Measurements from ENCODE around the gene KCNMA1.

The KCNMA1 gene

GRCh38 chr10:77026148-77026547 lies 611.5 kb downstream of the KCNMA1 start:
- Histone ChIP-seq H3K4me3 (ENCODE audit: low read length) (no peak overlapping the region), H3K4me1 (ENCODE audit: insufficient read depth, low read length) (no peaks in the 10 kb centered on the region), H3K27me3 (ENCODE audit: insufficient read depth, low read length) (no peaks in the 10 kb centered on the region), H3K9me3 (ENCODE audit: low read length) (no peaks in the 10 kb centered on the region), H3K36me3 (ENCODE audit: insufficient read depth, low read length) (no peaks in the 10 kb centered on the region), H2AFZ (ENCODE audit: low read depth, low read length) (no peak overlapping the region)

- H3K36me3 ChIP-seq (ENCODE audit: insufficient read depth, low read length) = no peaks in the 10 kb centered on the region
- H2AFZ ChIP-seq (ENCODE audit: low read depth, low read length) = no peak overlapping the region
- H3K4me3 ChIP-seq (ENCODE audit: low read length) = no peak overlapping the region
- H3K9me3 ChIP-seq (ENCODE audit: low read length) = no peaks in the 10 kb centered on the region
- H3K27me3 ChIP-seq (ENCODE audit: insufficient read depth, low read length) = no peaks in the 10 kb centered on the region
- no peaks in the 10 kb centered on the region for H3K4me1 ChIP-seq (ENCODE audit: insufficient read depth, low read length)
Measured at GRCh38 chr10:77024461-77024860, 613.1 kb downstream of the KCNMA1 start.

GRCh38 chr10:77023396-77023795 lies 614.2 kb downstream of the KCNMA1 start:
- H3K4me1 ChIP-seq (ENCODE audit: insufficient read depth, low read length) = no peaks in the 10 kb centered on the region
- no peaks in the 10 kb centered on the region for H3K36me3 ChIP-seq (ENCODE audit: insufficient read depth, low read length)
- no peak overlapping the region for H3K4me3 ChIP-seq (ENCODE audit: low read length)
- H3K9me3 ChIP-seq (ENCODE audit: low read length) = no peaks in the 10 kb centered on the region
- no peak overlapping the region for H2AFZ ChIP-seq (ENCODE audit: low read depth, low read length)
- no peaks in the 10 kb centered on the region for H3K27me3 ChIP-seq (ENCODE audit: insufficient read depth, low read length)

- H3K4me3 ChIP-seq (ENCODE audit: low read length) = no peak overlapping the region
- no peak overlapping the region for H2AFZ ChIP-seq (ENCODE audit: low read depth, low read length)
- no peaks in the 10 kb centered on the region for H3K9me3 ChIP-seq (ENCODE audit: low read length)
- H3K36me3 ChIP-seq (ENCODE audit: insufficient read depth, low read length) = no peaks in the 10 kb centered on the region
- H3K27me3 ChIP-seq (ENCODE audit: insufficient read depth, low read length) = no peaks in the 10 kb centered on the region
- no peaks in the 10 kb centered on the region for H3K4me1 ChIP-seq (ENCODE audit: insufficient read depth, low read length)
Measured at GRCh38 chr10:77022671-77023070, 614.9 kb downstream of the KCNMA1 start.

- Histone ChIP-seq H3K36me3 (ENCODE audit: insufficient read depth, low read length) (no peaks in the 10 kb centered on the region), H3K9me3 (ENCODE audit: low read length) (no peaks in the 10 kb centered on the region), H3K4me3 (ENCODE audit: low read length) (no peak overlapping the region), H3K4me1 (ENCODE audit: insufficient read depth, low read length) (no peaks in the 10 kb centered on the region), H3K27me3 (ENCODE audit: insufficient read depth, low read length) (no peaks in the 10 kb centered on the region), H2AFZ (ENCODE audit: low read depth, low read length) (no peak overlapping the region)
Measured at GRCh38 chr10:77021966-77022490, 615.6 kb downstream of the KCNMA1 start.

- no peak overlapping the region for H3K4me3 ChIP-seq (ENCODE audit: low read length)
- no peaks in the 10 kb centered on the region for H3K4me1 ChIP-seq (ENCODE audit: insufficient read depth, low read length)
- H2AFZ ChIP-seq (ENCODE audit: low read depth, low read length) = no peak overlapping the region
- no peaks in the 10 kb centered on the region for H3K36me3 ChIP-seq (ENCODE audit: insufficient read depth, low read length)
- H3K27me3 ChIP-seq (ENCODE audit: insufficient read depth, low read length) = no peaks in the 10 kb centered on the region
- no peaks in the 10 kb centered on the region for H3K9me3 ChIP-seq (ENCODE audit: low read length)
Measured at GRCh38 chr10:77020426-77021040, 617.1 kb downstream of the KCNMA1 start.

- no peaks in the 10 kb centered on the region for H3K36me3 ChIP-seq (ENCODE audit: insufficient read depth, low read length)
- no peaks in the 10 kb centered on the region for H3K9me3 ChIP-seq (ENCODE audit: low read length)
- H2AFZ ChIP-seq (ENCODE audit: low read depth, low read length) = no peak overlapping the region
- no peaks in the 10 kb centered on the region for H3K27me3 ChIP-seq (ENCODE audit: insufficient read depth, low read length)
- no peaks in the 10 kb centered on the region for H3K4me1 ChIP-seq (ENCODE audit: insufficient read depth, low read length)
- no peak overlapping the region for H3K4me3 ChIP-seq (ENCODE audit: low read length)
Measured at GRCh38 chr10:77016855-77017254, 620.8 kb downstream of the KCNMA1 start.

- no peak overlapping the region for H2AFZ ChIP-seq (ENCODE audit: low read depth, low read length)
- H3K4me3 ChIP-seq (ENCODE audit: low read length) = no peak overlapping the region
- H3K36me3 ChIP-seq (ENCODE audit: insufficient read depth, low read length) = no peaks in the 10 kb centered on the region
- H3K9me3 ChIP-seq (ENCODE audit: low read length) = no peaks in the 10 kb centered on the region
- H3K27me3 ChIP-seq (ENCODE audit: insufficient read depth, low read length) = no peaks in the 10 kb centered on the region
- H3K4me1 ChIP-seq (ENCODE audit: insufficient read depth, low read length) = no peaks in the 10 kb centered on the region
Measured at GRCh38 chr10:77016278-77016815, 621.3 kb downstream of the KCNMA1 start.

GRCh38 chr10:77015360-77015759 lies 622.2 kb downstream of the KCNMA1 start:
- Histone ChIP-seq H3K4me1 (ENCODE audit: insufficient read depth, low read length) (no peaks in the 10 kb centered on the region), H3K9me3 (ENCODE audit: low read length) (no peaks in the 10 kb centered on the region), H2AFZ (ENCODE audit: low read depth, low read length) (no peak overlapping the region), H3K4me3 (ENCODE audit: low read length) (no peak overlapping the region), H3K36me3 (ENCODE audit: insufficient read depth, low read length) (no peaks in the 10 kb centered on the region), H3K27me3 (ENCODE audit: insufficient read depth, low read length) (no peaks in the 10 kb centered on the region)

DNA sequence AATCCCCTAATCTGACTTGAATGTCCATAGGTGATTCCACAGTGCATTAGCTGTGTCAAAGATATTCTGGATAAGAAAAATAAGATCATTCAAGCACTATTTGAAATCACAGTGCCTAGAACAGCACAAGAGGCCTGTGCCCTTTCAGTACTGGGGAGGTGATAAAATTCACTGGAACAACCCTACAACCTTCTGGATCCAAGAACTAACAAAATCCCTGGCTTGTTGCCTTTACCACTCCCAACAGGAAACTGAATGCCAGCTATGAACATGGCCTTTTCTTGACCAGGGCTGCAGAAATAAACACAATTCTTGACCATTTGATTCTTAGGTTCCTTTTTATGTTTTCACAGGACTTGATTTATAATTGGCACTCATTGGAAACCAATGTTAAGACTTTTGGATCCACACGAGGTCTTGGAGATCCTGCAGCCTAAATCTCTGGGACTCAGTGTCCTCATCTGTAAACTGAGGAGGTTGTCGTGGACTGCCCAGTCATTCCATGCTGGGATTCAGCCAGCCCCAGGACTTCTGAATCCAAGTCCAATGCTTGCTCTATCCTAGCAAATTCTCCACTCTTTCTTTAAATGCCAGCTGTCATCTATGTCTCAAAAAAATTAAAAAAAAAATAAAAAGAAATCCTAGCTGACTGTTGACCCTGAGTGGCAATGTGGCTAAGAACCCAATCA lies 624.7 kb downstream of the KCNMA1 start:
- H3K4me3 ChIP-seq (ENCODE audit: low read length) = no peak overlapping the region
- no peaks in the 10 kb centered on the region for H3K9me3 ChIP-seq (ENCODE audit: low read length)
- H3K27me3 ChIP-seq (ENCODE audit: insufficient read depth, low read length) = no peaks in the 10 kb centered on the region
- H2AFZ ChIP-seq (ENCODE audit: low read depth, low read length) = no peak overlapping the region
- no peaks in the 10 kb centered on the region for H3K36me3 ChIP-seq (ENCODE audit: insufficient read depth, low read length)
- H3K4me1 ChIP-seq (ENCODE audit: insufficient read depth, low read length) = no peaks in the 10 kb centered on the region

DNA sequence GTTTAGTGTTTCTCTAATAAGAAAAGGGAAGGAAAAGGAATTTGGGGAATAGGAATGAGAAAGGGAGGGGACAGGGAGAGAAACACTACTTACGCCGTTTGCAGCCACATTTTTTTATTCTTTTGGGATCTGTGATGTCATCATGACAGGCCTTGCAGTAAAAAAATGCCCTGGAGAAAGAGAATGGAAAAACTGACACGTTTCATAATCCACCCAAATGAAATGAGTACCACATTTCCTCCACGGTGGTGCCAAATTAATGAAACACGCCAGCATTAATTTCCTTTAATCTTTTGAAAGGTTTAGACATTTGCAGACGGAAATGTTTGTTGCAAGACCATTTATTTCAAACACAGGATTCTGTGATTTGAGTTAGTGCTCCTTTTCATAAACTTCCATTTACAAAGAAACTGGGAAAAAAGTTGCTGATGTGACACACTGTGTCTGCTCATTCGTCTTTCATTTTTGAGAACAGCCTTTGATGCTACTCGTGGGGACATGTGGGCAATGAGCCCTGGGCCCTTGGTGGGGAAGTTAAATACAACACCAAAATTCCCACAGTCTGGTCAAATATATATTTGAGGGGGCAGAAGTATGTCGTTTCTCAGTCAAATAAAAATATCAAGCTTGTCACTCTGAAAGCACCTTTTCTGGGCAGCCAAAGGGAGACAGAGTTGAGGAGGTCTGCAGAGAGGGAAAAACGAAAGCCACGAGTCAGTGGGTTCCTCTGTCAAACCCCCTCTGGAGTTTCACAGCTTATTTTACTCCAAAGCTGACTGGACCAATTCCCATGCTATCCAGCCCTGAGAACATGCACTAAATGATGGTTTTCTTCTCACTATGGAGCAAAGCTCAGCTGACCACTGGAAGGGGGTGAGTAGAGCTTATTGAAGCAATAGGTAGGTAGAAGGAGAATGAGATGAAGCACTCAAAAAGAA lies 625.5 kb downstream of the KCNMA1 start:
- Histone ChIP-seq H3K4me3 (ENCODE audit: low read length) (no peak overlapping the region), H3K36me3 (ENCODE audit: insufficient read depth, low read length) (no peaks in the 10 kb centered on the region), H3K27me3 (ENCODE audit: insufficient read depth, low read length) (no peaks in the 10 kb centered on the region), H2AFZ (ENCODE audit: low read depth, low read length) (no peak overlapping the region), H3K4me1 (ENCODE audit: insufficient read depth, low read length) (no peaks in the 10 kb centered on the region), H3K9me3 (ENCODE audit: low read length) (no peaks in the 10 kb centered on the region)

GRCh38 chr10:77010430-77010829 lies 627.2 kb downstream of the KCNMA1 start:
- no peaks in the 10 kb centered on the region for H3K9me3 ChIP-seq (ENCODE audit: low read length)
- no peak overlapping the region for H2AFZ ChIP-seq (ENCODE audit: low read depth, low read length)
- no peaks in the 10 kb centered on the region for H3K36me3 ChIP-seq (ENCODE audit: insufficient read depth, low read length)
- H3K27me3 ChIP-seq (ENCODE audit: insufficient read depth, low read length) = no peaks in the 10 kb centered on the region
- no peaks in the 10 kb centered on the region for H3K4me1 ChIP-seq (ENCODE audit: insufficient read depth, low read length)
- no peak overlapping the region for H3K4me3 ChIP-seq (ENCODE audit: low read length)

DNA sequence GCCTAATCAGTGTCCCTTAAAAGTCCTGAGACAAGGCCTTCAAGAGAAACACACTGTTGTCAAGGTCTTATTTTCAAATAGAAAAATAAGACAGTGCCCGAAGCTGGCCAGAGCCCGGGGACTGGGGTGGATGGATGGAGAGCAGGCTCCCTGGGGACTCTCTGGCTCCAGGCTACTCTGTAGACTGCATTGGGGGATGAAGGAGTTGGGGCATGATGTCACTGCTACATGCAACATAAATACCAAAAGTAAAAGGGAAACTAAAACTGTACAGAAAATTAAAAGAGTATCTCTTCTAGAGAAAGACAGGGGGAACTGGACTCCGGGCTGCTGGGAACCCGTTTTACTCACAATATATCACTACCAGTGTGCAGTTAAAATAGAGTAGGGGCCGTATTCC lies 629.8 kb downstream of the KCNMA1 start:
- no peaks in the 10 kb centered on the region for H3K4me1 ChIP-seq (ENCODE audit: insufficient read depth, low read length)
- H3K36me3 ChIP-seq (ENCODE audit: insufficient read depth, low read length) = no peaks in the 10 kb centered on the region
- H2AFZ ChIP-seq (ENCODE audit: low read depth, low read length) = no peak overlapping the region
- H3K27me3 ChIP-seq (ENCODE audit: insufficient read depth, low read length) = no peaks in the 10 kb centered on the region
- no peaks in the 10 kb centered on the region for H3K9me3 ChIP-seq (ENCODE audit: low read length)
- H3K4me3 ChIP-seq (ENCODE audit: low read length) = no peak overlapping the region
